ENCODE data around the gene GREM2. TPM values are rescaled to one million over a fixed set of nuclear protein-coding genes. Genes with fewer than 3 reads are reported as not detected.

Gene GREM2
- total and polyA plus RNA-seq, 2 donors (not counting 3 experiments of a cell fraction or from before 2014, with no cell fraction given): not detected

DNA sequence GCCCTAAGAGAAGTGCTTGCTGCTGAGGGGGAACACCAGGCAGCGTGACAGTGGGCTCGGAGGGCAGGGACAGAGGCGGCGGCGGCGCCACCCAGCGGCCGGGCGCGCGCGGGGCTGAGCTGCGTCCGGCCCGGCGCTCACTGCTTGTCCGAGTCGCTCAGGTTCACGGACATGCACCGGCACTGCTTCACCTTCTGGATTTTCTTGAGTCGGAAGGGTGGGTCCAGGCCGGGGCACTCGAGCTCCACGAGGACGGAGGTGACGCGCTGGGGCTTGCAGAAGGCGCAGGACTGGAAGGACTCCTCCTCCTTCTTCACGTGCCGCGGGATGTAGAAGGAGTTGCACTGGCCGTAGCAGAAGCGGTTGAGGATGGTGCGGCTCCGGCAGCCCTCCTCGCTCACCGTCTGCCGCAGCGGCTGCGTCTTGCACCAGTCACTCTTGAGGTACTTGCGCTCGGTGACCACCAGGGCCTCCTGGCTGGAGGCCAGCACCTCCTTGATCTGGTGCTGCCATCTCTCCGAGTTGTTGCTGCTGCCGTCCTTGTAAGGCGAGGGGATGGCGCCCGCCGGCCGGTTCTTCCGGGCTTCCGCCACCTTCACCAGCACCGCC lies 119.0 kb downstream of the GREM2 start:
- dilution Hi-C loops (cut with MboI; ENCODE audit: extremely low pct_ligation_motif_present, low sequenced_read_pairs) (no loop called here), intact Hi-C loops (cut with micrococcal nuclease) (no loop called here)
- BruUV-seq (replicated peaks): no TSS peak
- POLR2A ChIA-PET: no interaction called here
- Histone ChIP-seq H4K20me1 (replicated peaks; ENCODE audit: control insufficient read depth, extremely low read depth, insufficient read depth, low read length) (no peaks in the 10 kb centered on the region), H3K27me3 (ENCODE audit: control insufficient read depth in 2 of 2, insufficient read depth in 2 of 2, low read length in 2 of 2) (no peaks in the 10 kb centered on the region), H3K4me2 (ENCODE audit: insufficient read depth, low read length) (no peak overlapping the region), H3K27ac (ENCODE audit: insufficient read depth, low read depth, low read length) (no peak overlapping the region), H2AFZ (ENCODE audit: low read depth, low read length) (no peak overlapping the region), H3K4me3 (replicated peaks in 1 of 3; ENCODE audit: insufficient read depth in 1 of 3, low read depth in 1 of 3, low read length in 3 of 3) (no peak overlapping the region), H3K4me1 (ENCODE audit: control insufficient read depth, extremely low read depth, insufficient read depth, low read length) (no peaks in the 10 kb centered on the region), H3K79me2 (ENCODE audit: control insufficient read depth, insufficient read depth, low read length) (no peaks in the 10 kb centered on the region), H3K36me3 (ENCODE audit: control insufficient read depth in 2 of 2, extremely low read depth in 1 of 2, insufficient read depth in 2 of 2, low read length in 2 of 2) (no peaks in the 10 kb centered on the region), H3K9ac (replicated peaks; ENCODE audit: extremely low read depth, insufficient read depth, low read length) (no peak overlapping the region), H3K9me1 (replicated peaks; ENCODE audit: control insufficient read depth, extremely low read depth, insufficient read depth, low read length) (no peaks in the 10 kb centered on the region), H3K9me3 (replicated peaks; ENCODE audit: control insufficient read depth, insufficient read depth, low read length) (peaks cover 2% of the 10 kb centered on the region)
- DNase-seq (ENCODE audit: low read depth, low spot score): no peak
- TF ChIP-seq POLR2AphosphoS5 (IDR thresholded peaks at IDR 0.05; ENCODE audit: insufficient read depth, low read depth, low read length): no peak
- TF ChIP-seq, protein P1, sequence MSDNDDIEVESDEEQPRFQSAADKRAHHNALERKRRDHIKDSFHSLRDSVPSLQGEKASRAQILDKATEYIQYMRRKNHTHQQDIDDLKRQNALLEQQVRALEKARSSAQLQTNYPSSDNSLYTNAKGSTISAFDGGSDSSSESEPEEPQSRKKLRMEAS (IDR thresholded peaks at IDR 0.05; ENCODE audit: insufficient read depth, insufficient read length): no peak
- no peak for TF ChIP-seq GATA2 (IDR thresholded peaks at IDR 0.05; ENCODE audit: insufficient read depth, insufficient read length, low read depth, low read length)
- TF ChIP-seq JUN (IDR thresholded peaks at IDR 0.05; ENCODE audit: borderline replicate concordance, insufficient read depth, insufficient read length, low read depth): no peak
- TF ChIP-seq FOS (IDR thresholded peaks at IDR 0.05; ENCODE audit: borderline replicate concordance, insufficient read depth, low read length): no peak
- TF ChIP-seq EZH2 (IDR thresholded peaks at IDR 0.05; ENCODE audit: borderline replicate concordance, low read depth, low read length, severe bottlenecking): no peak
- TF ChIP-seq, protein P2, sequence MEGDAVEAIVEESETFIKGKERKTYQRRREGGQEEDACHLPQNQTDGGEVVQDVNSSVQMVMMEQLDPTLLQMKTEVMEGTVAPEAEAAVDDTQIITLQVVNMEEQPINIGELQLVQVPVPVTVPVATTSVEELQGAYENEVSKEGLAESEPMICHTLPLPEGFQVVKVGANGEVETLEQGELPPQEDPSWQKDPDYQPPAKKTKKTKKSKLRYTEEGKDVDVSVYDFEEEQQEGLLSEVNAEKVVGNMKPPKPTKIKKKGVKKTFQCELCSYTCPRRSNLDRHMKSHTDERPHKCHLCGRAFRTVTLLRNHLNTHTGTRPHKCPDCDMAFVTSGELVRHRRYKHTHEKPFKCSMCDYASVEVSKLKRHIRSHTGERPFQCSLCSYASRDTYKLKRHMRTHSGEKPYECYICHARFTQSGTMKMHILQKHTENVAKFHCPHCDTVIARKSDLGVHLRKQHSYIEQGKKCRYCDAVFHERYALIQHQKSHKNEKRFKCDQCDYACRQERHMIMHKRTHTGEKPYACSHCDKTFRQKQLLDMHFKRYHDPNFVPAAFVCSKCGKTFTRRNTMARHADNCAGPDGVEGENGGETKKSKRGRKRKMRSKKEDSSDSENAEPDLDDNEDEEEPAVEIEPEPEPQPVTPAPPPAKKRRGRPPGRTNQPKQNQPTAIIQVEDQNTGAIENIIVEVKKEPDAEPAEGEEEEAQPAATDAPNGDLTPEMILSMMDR (IDR thresholded peaks at IDR 0.05; ENCODE audit: extremely low read depth in 1 of 2, insufficient read depth in 1 of 2, low read depth in 1 of 2, low read length in 2 of 2): no peak
- TF ChIP-seq POLR2A (IDR thresholded peaks at IDR 0.05; ENCODE audit: low read depth, low read length): no peak
- no peak for FAIRE-seq
- CTCF ChIA-PET: no interaction called here
